Measurements from ENCODE around the gene GCN1.

DNA sequence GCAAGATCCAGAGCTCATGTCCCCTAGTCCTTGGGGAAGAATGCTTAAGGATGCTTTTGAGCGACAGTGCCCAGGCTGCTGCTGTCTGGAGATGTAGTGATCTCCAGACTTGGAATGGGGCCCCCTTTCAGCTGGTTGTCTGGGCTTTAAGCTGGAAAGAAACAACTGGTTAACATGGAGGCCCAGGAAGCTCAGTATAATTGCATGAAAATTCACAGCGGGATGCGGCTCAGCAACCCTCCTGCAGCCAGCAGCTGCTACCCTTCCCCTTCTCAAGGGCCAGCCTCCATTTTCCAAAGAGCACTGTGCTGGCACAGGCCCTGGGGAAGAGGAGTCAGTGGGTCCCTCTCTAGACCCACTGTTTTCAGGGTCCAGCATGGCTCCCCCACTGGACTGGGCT lies 104.3 kb downstream of the GCN1 start:
- TF ChIP-seq, protein P1, sequence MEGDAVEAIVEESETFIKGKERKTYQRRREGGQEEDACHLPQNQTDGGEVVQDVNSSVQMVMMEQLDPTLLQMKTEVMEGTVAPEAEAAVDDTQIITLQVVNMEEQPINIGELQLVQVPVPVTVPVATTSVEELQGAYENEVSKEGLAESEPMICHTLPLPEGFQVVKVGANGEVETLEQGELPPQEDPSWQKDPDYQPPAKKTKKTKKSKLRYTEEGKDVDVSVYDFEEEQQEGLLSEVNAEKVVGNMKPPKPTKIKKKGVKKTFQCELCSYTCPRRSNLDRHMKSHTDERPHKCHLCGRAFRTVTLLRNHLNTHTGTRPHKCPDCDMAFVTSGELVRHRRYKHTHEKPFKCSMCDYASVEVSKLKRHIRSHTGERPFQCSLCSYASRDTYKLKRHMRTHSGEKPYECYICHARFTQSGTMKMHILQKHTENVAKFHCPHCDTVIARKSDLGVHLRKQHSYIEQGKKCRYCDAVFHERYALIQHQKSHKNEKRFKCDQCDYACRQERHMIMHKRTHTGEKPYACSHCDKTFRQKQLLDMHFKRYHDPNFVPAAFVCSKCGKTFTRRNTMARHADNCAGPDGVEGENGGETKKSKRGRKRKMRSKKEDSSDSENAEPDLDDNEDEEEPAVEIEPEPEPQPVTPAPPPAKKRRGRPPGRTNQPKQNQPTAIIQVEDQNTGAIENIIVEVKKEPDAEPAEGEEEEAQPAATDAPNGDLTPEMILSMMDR (IDR thresholded peaks at IDR 0.05), result no peak
- TF ChIP-seq POLR2A (IDR thresholded peaks at IDR 0.05) (no peak), POLR2AphosphoS5 (IDR thresholded peaks at IDR 0.05) (no peak)

All from prostate gland (tissue), 2 donors.